NB4 (cell line): ENCODE measurements around the gene MEGF11.

Experiments used
- MYC ChIP-seq: IDR thresholded peaks from 2 replicates; pipeline ENCODE4 v1.6.1; 2011; ENCODE audit warnings: low read depth, low read length
- POLR2A ChIP-seq: IDR thresholded peaks from 2 replicates; pipeline ENCODE4 v1.6.1; 2011; ENCODE audit warnings: mild to moderate bottlenecking; ENCODE audit not compliant: insufficient read length; ENCODE audit errors: extremely low read depth
- TF ChIP-seq, protein P1 (sequence below): IDR thresholded peaks from one replicate; pipeline ENCODE4 v1.5.1; 2012; ENCODE audit warnings: low read depth, low read length
- TF ChIP-seq, protein P2 (sequence below): IDR thresholded peaks from 2 replicates; pipeline ENCODE4 v1.6.1; 2011; ENCODE audit warnings: low read depth, low read length

GRCh38 chr15:65857718-65858402 is 395.7 kb downstream of the MEGF11 start:
- TF ChIP-seq, protein P1, sequence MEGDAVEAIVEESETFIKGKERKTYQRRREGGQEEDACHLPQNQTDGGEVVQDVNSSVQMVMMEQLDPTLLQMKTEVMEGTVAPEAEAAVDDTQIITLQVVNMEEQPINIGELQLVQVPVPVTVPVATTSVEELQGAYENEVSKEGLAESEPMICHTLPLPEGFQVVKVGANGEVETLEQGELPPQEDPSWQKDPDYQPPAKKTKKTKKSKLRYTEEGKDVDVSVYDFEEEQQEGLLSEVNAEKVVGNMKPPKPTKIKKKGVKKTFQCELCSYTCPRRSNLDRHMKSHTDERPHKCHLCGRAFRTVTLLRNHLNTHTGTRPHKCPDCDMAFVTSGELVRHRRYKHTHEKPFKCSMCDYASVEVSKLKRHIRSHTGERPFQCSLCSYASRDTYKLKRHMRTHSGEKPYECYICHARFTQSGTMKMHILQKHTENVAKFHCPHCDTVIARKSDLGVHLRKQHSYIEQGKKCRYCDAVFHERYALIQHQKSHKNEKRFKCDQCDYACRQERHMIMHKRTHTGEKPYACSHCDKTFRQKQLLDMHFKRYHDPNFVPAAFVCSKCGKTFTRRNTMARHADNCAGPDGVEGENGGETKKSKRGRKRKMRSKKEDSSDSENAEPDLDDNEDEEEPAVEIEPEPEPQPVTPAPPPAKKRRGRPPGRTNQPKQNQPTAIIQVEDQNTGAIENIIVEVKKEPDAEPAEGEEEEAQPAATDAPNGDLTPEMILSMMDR: no peak
- TF ChIP-seq POLR2A (no peak), MYC (no peak)
- TF ChIP-seq, protein P2, sequence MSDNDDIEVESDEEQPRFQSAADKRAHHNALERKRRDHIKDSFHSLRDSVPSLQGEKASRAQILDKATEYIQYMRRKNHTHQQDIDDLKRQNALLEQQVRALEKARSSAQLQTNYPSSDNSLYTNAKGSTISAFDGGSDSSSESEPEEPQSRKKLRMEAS: no peak
